Cardiac atrium fibroblast (primary cell): ENCODE measurements around the gene RPS23. TPM values are rescaled to one million over a fixed set of nuclear protein-coding genes. Genes with fewer than 3 reads are reported as not detected.

Source experiments
- total RNA-seq: library from RNA; depleted of rRNA; stranded (reverse); fragments of >200 nt; gene quantifications from 2 replicates; pipeline ENCODE4 v1.2.3, GENCODE V29; 2015

RPS23 gene
- total RNA-seq: 3,063 and 4,046 TPM in 2 replicates

DNA sequence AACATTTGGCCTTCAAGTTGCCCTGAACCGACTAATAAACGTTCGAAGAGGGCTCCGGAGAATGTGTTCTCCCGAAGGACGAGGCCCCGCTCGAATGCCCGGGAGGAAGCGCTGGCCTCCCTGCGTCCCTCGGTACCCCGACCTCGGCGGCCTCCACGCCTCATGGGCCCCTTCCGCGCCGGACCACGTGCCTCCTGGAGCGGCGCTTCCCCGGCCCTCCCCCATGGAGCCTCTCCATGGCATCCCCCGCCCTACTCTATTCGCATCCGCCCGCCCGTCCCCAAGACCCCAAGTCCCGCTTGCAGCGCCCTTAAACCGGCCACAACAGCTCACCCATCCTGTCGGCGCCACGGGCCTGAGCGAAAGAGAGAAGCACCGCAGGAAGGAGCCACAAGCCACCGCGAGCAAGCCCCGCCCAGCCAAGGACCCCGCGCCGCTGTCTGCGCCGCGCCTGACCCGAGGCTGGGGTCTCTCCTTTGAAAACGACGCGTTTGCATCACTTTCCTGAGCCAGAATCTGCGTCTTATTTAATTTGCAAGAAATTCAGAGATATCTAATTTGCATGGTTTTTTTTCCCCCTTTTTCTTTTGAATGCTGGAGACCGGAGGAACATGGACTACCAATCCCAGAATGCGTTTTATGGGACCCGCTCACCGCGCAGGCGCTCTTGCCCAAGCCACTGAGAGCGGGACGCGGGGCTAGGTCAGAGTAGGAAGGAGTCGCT is at the start of gene RPS23:
RPS23 (minus strand) TSS at position 368 of the 724 bp plus-strand sequence; CDS start at position 337, 31 bp downstream.

